Panc1 (cell line): Measurements from ENCODE around the gene NOS3. TPM values are rescaled to one million over a fixed set of nuclear protein-coding genes. Genes with fewer than 3 reads are reported as not detected.
A peak's percentile ranks its signal among the peaks of the same experiment; 100 is the strongest.

Experiments used
- ATAC-seq: fragments of 200-7000 bp; cut with Tn5 transposase; 2 replicates; pipeline ENCODE4 v1.9.1; 2020; ENCODE audit warnings: mild to moderate bottlenecking, moderate library complexity
- BruUV-seq: library from RNA; stranded (reverse); fragments of 400-500 nt; replicated peaks from 2 replicates; lab custom pipeline; 2021; lab: Mats Ljungman, UMichigan
- CTCF ChIA-PET: fragments of 300-600 bp; sonication (Branson Sonifier 250); formaldehyde crosslinking; loops from one replicate; lab custom pipeline; 2022; ENCODE audit warnings: antibody characterized with exemption; lab: Charles Lee
- POLR2A ChIA-PET: fragments of 300-600 bp; sonication (Branson Sonifier 250); formaldehyde crosslinking; loops from one replicate; lab custom pipeline; 2022; ENCODE audit warnings: antibody characterized with exemption; lab: Charles Lee
- DNase-seq: peaks from one replicate; pipeline ENCODE4 v3.0.0-alpha.2; 2010; ENCODE audit warnings: low read depth, low spot score
- H3K27ac ChIP-seq: 2 replicates; pipeline ENCODE4 v1.5.1; 2011; ENCODE audit warnings: mild to moderate bottlenecking, low read length, inconsistent platforms
- H3K27me3 ChIP-seq: fragments of 200-500 bp; sonication (Bioruptor generic); 2 replicates; pipeline ENCODE4 v1.6.0; 2014; ENCODE audit warnings: low read length, inconsistent platforms; ENCODE audit not compliant: control insufficient read depth, insufficient read depth
- H3K36me3 ChIP-seq: fragments of 200-500 bp; sonication (Bioruptor generic); 2 replicates; pipeline ENCODE4 v1.5.1; 2014; ENCODE audit warnings: inconsistent platforms, mild to moderate bottlenecking, low read length, moderate library complexity; ENCODE audit not compliant: control insufficient read depth, insufficient read depth
- H3K4me1 ChIP-seq: 2 replicates; pipeline ENCODE4 v1.5.1; 2011; ENCODE audit warnings: inconsistent platforms, mild to moderate bottlenecking, low read length, moderate library complexity; ENCODE audit not compliant: control insufficient read depth, insufficient read depth
- H3K4me3 ChIP-seq, 2 experiments: 2 replicates each; pipeline ENCODE4 v1.5.1; 2011 to 2012; ENCODE audit warnings: low read depth in 2 of 2, low read length in 2 of 2, mild to moderate bottlenecking in 2 of 2, inconsistent platforms in 1 of 2, moderate library complexity in 1 of 2
- H3K9me3 ChIP-seq: fragments of 200-500 bp; sonication (Bioruptor generic); 2 replicates; pipeline ENCODE4 v1.5.1; 2014; ENCODE audit warnings: low read depth, mild to moderate bottlenecking, inconsistent platforms, low read length, moderate library complexity; ENCODE audit not compliant: control insufficient read depth, insufficient read depth
- CTCF ChIP-seq: fragments of 450-650 bp; IDR thresholded peaks from 2 replicates; pipeline ENCODE4 v1.5.1; 2017; ENCODE audit warnings: mild to moderate bottlenecking
- POLR2AphosphoS5 ChIP-seq: IDR thresholded peaks from 2 replicates; pipeline ENCODE4 v1.6.1; 2012; ENCODE audit warnings: mild to moderate bottlenecking, low read depth, low read length, moderate library complexity
- SIN3A ChIP-seq: IDR thresholded peaks from 2 replicates; pipeline ENCODE4 v1.6.1; 2012; ENCODE audit warnings: low read depth, mild to moderate bottlenecking, low read length, moderate library complexity, borderline replicate concordance; ENCODE audit not compliant: insufficient read depth
- TCF7L2 ChIP-seq: IDR thresholded peaks from 2 replicates; pipeline ENCODE4 v1.6.1; 2011; ENCODE audit warnings: mild to moderate bottlenecking, low read depth, low read length, inconsistent platforms
- in situ Hi-C: cut with HindIII; loops from 2 replicates; pipeline ENCODE4 v1.10.0; 2016; ENCODE audit warnings: low sequenced_read_pairs, low pct_unique_long_range_greater_than_20kb
- intact Hi-C: fragments of 100-400 bp; cut with micrococcal nuclease; formaldehyde crosslinking; loops from one replicate; pipeline ENCODE4 v1.10.0; 2022; ENCODE audit not compliant: unreplicated experiment
- total RNA-seq: library from RNA; stranded (reverse); gene quantifications from one replicate; pipeline ENCODE4 v1.2.1, GENCODE V29; 2021; ENCODE audit not compliant: unreplicated experiment
- TF ChIP-seq, protein P1 (sequence below), 2 experiments: IDR thresholded peaks; 2 replicates each; pipeline ENCODE4 v1.6.1; 2011 to 2012; ENCODE audit warnings: low read depth in 2 of 2, control low read depth in 1 of 2, low read length in 1 of 2, mild to moderate bottlenecking in 1 of 2, moderate library complexity in 1 of 2; ENCODE audit not compliant: insufficient read depth in 1 of 2

The NOS3 gene
- total RNA-seq, 1 experiment from 2014 or later = 3.1 TPM

GRCh38 chr7:151038951-151039849 is 48.4 kb downstream of the NOS3 start:
- BruUV-seq = no TSS peak
- peak; percentile 96 for DNase-seq
- Histone ChIP-seq H3K27me3 (no peaks in the 10 kb centered on the region), H3K4me1 (peaks cover 15% of the 10 kb centered on the region), H3K4me3 (no peak overlapping the region), H3K9me3 (no peaks in the 10 kb centered on the region), H3K27ac (no peak overlapping the region; the same call in 1 of the 2 replicates), H3K36me3 (no peaks in the 10 kb centered on the region)
- intact Hi-C loops = no loop called here
- peak; percentile 80 for ATAC-seq
- POLR2A ChIA-PET = interaction anchor here (0.5 kb wide), 1 partner anchor 21 kb away, joined by 3 read pairs; no protein-coding TSS in a partner anchor
- no peak for TF ChIP-seq SIN3A
- TF ChIP-seq POLR2AphosphoS5 = no peak; the same call in 1 of the 2 replicates
- no peak for TF ChIP-seq CTCF
- TF ChIP-seq, protein P1, sequence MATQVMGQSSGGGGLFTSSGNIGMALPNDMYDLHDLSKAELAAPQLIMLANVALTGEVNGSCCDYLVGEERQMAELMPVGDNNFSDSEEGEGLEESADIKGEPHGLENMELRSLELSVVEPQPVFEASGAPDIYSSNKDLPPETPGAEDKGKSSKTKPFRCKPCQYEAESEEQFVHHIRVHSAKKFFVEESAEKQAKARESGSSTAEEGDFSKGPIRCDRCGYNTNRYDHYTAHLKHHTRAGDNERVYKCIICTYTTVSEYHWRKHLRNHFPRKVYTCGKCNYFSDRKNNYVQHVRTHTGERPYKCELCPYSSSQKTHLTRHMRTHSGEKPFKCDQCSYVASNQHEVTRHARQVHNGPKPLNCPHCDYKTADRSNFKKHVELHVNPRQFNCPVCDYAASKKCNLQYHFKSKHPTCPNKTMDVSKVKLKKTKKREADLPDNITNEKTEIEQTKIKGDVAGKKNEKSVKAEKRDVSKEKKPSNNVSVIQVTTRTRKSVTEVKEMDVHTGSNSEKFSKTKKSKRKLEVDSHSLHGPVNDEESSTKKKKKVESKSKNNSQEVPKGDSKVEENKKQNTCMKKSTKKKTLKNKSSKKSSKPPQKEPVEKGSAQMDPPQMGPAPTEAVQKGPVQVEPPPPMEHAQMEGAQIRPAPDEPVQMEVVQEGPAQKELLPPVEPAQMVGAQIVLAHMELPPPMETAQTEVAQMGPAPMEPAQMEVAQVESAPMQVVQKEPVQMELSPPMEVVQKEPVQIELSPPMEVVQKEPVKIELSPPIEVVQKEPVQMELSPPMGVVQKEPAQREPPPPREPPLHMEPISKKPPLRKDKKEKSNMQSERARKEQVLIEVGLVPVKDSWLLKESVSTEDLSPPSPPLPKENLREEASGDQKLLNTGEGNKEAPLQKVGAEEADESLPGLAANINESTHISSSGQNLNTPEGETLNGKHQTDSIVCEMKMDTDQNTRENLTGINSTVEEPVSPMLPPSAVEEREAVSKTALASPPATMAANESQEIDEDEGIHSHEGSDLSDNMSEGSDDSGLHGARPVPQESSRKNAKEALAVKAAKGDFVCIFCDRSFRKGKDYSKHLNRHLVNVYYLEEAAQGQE (IDR thresholded peaks at IDR 0.05; ENCODE audit: insufficient read depth in 1 of 2, low read depth in 2 of 2, low read length in 1 of 2) = no peak
- no peak for TF ChIP-seq TCF7L2
- in situ Hi-C loops = no loop called here
- CTCF ChIA-PET = interaction anchor here (0.6 kb wide), 1 partner anchor 60 kb away, joined by 7 read pairs; no protein-coding TSS in a partner anchor

DNA sequence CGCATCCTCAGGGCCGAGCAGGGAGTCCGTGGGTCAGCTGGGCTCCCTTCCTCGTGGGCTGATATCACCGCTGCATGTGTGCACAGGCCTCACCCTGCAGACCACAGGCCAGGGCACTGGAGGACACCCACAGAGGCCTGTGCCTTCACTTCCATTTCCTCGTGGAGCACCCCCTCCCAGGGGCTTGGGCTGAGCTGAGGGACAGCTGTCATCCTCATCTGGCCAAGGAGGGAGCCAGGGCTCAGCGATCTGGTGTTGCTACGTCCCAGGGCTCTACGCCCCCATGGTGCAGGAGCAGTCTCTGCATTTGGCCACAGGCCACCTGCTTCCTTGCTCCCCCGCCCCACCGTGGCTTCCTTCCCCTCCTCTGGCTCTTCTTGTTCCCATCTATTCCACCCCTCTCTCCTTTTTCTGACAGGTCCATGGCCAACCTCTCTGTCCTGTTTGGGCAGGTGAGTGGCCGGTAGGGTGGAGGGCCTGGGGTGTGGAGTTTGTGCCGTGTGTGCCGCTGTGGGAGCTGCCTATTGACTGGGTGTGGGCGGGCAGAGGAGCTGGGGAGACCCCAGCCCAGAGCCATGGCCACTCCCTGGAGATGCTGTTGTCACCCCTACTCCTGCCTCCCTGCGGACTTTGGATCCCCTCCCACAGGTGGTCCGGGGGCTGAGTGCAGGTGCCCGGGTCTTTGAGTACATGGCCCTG is 49.2 kb downstream of the NOS3 start:
- POLR2A ChIA-PET = interaction anchor here (1.0 kb wide), 1 partner anchor 12 kb away, joined by 3 read pairs; the partner anchor contains the start of gene ABCB8
- CTCF ChIA-PET = no interaction called here

More for the DNA sequence above, 49.2 kb downstream of the NOS3 start:
- H3K4me3 ChIP-seq = no peak overlapping the region
- no peaks in the 10 kb centered on the region for H3K9me3 ChIP-seq
- no peaks in the 10 kb centered on the region for H3K27me3 ChIP-seq
- H3K4me1 ChIP-seq = peaks cover 15% of the 10 kb centered on the region
- H3K27ac ChIP-seq = no peak overlapping the region
- BruUV-seq = no TSS peak
- in situ Hi-C loops (no loop called here), intact Hi-C loops (no loop called here)
- DNase-seq (no peak), ATAC-seq (peak; percentile 26)
- H3K36me3 ChIP-seq = no peaks in the 10 kb centered on the region
- TF ChIP-seq POLR2AphosphoS5 (no peak), TCF7L2 (no peak)
